ENCODE measurements around the gene CTNNA2.

The CTNNA2 gene

GRCh38 chr2:80311304-80311703, 798.5 kb downstream of the CTNNA2 start:
- Histone ChIP-seq H3K4me1 (no peaks in the 10 kb centered on the region), H3K79me2 (no peaks in the 10 kb centered on the region), H3K36me3 (ENCODE audit: control insufficient read depth, insufficient read depth, low read length) (no peaks in the 10 kb centered on the region), H3K27me3 (ENCODE audit: control insufficient read depth, insufficient read depth, low read length) (no peaks in the 10 kb centered on the region), H3K27ac (no peak overlapping the region), H3K4me3 (ENCODE audit: low read depth, low read length) (no peak overlapping the region), H3K4me2 (ENCODE audit: low read length) (no peak overlapping the region), H3K9ac (no peak overlapping the region), H3K9me3 (ENCODE audit: control insufficient read depth, low read length) (no peaks in the 10 kb centered on the region), H2AFZ (no peak overlapping the region)
- TF ChIP-seq, protein P1, sequence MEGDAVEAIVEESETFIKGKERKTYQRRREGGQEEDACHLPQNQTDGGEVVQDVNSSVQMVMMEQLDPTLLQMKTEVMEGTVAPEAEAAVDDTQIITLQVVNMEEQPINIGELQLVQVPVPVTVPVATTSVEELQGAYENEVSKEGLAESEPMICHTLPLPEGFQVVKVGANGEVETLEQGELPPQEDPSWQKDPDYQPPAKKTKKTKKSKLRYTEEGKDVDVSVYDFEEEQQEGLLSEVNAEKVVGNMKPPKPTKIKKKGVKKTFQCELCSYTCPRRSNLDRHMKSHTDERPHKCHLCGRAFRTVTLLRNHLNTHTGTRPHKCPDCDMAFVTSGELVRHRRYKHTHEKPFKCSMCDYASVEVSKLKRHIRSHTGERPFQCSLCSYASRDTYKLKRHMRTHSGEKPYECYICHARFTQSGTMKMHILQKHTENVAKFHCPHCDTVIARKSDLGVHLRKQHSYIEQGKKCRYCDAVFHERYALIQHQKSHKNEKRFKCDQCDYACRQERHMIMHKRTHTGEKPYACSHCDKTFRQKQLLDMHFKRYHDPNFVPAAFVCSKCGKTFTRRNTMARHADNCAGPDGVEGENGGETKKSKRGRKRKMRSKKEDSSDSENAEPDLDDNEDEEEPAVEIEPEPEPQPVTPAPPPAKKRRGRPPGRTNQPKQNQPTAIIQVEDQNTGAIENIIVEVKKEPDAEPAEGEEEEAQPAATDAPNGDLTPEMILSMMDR (IDR thresholded peaks at IDR 0.05) = no peak

DNA sequence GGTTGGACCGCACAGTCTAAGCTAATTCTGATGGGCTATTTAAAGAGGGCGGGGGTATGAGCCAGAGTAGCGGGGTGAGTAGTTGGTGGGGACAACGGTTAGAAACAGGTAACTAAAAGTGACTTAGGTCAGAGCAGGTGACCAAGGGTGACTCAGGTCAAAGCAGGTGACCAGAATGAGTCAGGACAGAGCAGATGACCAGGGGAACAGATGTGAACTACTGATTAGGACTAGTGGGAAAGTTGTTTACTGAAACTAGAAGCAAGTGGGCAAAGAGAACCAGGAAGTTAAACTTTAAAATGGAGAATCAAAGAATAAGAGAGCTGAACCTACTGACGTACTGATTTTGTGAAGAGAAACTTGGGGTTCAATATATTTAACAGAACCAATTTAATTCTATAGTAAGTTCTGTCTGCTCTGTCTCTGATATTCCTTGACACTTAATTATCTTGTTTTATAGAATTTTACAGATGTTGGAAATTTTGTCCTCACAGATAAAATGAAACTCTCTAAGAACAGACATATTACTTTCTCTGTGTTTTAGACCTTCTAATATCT, 799.5 kb downstream of the CTNNA2 start:
- TF ChIP-seq, protein P1 (IDR thresholded peaks at IDR 0.05) = no peak

DNA sequence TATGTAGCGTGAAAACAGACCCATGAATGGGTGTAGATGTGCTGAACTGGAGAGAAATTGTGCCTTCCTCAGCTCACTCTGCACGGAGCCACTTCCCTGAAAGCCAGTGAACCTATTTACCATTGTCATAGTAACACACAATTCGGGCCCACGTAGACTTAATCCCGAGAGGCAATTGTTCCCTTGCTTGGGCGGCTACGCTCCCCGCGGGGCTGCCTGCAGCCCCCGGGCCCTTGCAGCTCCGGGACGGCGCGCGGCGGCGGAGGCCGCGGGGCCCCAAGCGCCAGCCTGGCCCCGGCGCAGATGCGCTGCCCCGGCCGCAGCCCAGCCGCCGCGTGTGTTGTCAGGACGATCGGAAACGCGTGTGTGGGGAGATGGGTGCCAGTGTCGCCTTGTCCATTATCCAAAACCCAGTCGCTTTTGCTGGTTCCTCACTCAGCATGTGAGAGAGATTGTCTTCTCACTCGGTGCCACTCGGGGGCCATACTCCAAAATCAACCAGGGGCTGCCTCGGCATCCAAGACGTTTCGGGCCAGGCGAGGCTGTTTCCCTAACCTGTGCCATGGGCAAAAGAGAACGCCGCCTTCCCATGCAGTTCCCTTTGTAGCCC, 809.6 kb downstream of the CTNNA2 start:
- Histone ChIP-seq H2AFZ (no peak overlapping the region), H3K4me3 (ENCODE audit: low read depth, low read length) (no peak overlapping the region), H3K9me3 (ENCODE audit: control insufficient read depth, low read length) (no peaks in the 10 kb centered on the region), H3K4me2 (ENCODE audit: low read length) (peak overlapping the region; percentile 40), H3K27ac (no peak overlapping the region), H3K36me3 (ENCODE audit: control insufficient read depth, insufficient read depth, low read length) (no peaks in the 10 kb centered on the region), H3K9ac (no peak overlapping the region), H3K79me2 (no peaks in the 10 kb centered on the region), H3K4me1 (peaks cover 2% of the 10 kb centered on the region), H3K27me3 (ENCODE audit: control insufficient read depth, insufficient read depth, low read length) (no peaks in the 10 kb centered on the region)
- TF ChIP-seq, protein P1 (IDR thresholded peaks at IDR 0.05) = no peak

More for the DNA sequence above, 799.5 kb downstream of the CTNNA2 start:
- no peak overlapping the region for H3K27ac ChIP-seq
- H3K4me2 ChIP-seq (ENCODE audit: low read length) = no peak overlapping the region
- no peaks in the 10 kb centered on the region for H3K36me3 ChIP-seq (ENCODE audit: control insufficient read depth, insufficient read depth, low read length)
- no peak overlapping the region for H3K4me3 ChIP-seq (ENCODE audit: low read depth, low read length)
- no peaks in the 10 kb centered on the region for H3K27me3 ChIP-seq (ENCODE audit: control insufficient read depth, insufficient read depth, low read length)
- no peak overlapping the region for H2AFZ ChIP-seq
- H3K4me1 ChIP-seq = no peaks in the 10 kb centered on the region
- no peak overlapping the region for H3K9ac ChIP-seq
- no peaks in the 10 kb centered on the region for H3K79me2 ChIP-seq
- H3K9me3 ChIP-seq (ENCODE audit: control insufficient read depth, low read length) = no peaks in the 10 kb centered on the region

DNA sequence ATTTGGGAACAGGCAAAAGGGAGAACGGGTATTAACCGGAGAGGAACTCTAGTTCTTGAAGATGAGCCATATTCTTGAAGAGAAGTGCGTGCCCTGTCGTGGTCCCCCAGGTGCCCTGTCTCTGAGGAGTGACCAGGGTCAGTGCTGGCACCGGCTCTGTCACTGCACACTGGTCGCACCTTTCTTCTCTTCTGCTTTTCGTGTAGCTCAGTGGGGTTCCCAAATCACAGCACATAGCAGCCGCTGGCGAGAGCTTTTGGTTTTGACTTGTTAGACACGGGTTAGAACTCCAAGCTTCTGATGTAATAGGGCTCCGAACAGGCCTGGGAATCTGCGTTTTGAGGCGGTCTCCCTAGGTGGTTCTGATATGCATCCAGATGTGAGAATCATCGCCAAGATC, 810.1 kb downstream of the CTNNA2 start:
- Histone ChIP-seq H3K27me3 (ENCODE audit: control insufficient read depth, insufficient read depth, low read length) (no peaks in the 10 kb centered on the region), H2AFZ (no peak overlapping the region), H3K27ac (no peak overlapping the region), H3K4me2 (ENCODE audit: low read length) (no peak overlapping the region), H3K9ac (no peak overlapping the region), H3K4me3 (ENCODE audit: low read depth, low read length) (no peak overlapping the region), H3K9me3 (ENCODE audit: control insufficient read depth, low read length) (no peaks in the 10 kb centered on the region), H3K36me3 (ENCODE audit: control insufficient read depth, insufficient read depth, low read length) (no peaks in the 10 kb centered on the region), H3K4me1 (peaks cover 2% of the 10 kb centered on the region), H3K79me2 (no peaks in the 10 kb centered on the region)
- TF ChIP-seq, protein P1 (IDR thresholded peaks at IDR 0.05) = no peak

DNA sequence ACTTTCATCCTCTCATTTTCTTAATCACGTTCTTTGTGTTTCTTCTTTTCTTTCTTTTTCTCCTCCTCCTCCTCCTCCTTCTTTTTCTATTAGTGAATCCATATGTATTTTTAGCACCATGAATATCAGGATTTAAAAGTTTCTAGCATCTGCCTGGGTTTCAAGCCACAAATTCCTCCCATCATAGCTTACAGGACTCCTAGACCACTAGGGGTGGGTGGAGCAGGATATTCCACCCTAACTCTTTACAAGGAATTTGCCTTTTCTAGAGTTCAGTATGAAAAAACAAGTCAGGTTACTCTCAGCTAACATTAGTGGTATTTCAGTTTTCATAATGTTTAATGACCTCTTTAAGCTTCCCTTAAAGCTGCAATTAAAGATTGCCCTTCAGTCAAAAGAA, 810.8 kb downstream of the CTNNA2 start:
- Histone ChIP-seq H3K27ac (no peak overlapping the region), H3K4me2 (ENCODE audit: low read length) (no peak overlapping the region), H3K4me1 (peaks cover 2% of the 10 kb centered on the region), H3K79me2 (no peaks in the 10 kb centered on the region), H3K4me3 (ENCODE audit: low read depth, low read length) (no peak overlapping the region), H3K9me3 (ENCODE audit: control insufficient read depth, low read length) (no peaks in the 10 kb centered on the region), H3K36me3 (ENCODE audit: control insufficient read depth, insufficient read depth, low read length) (no peaks in the 10 kb centered on the region), H3K9ac (no peak overlapping the region), H2AFZ (no peak overlapping the region), H3K27me3 (ENCODE audit: control insufficient read depth, insufficient read depth, low read length) (no peaks in the 10 kb centered on the region)
- TF ChIP-seq, protein P1 (IDR thresholded peaks at IDR 0.05) = no peak

Data from parathyroid adenoma (tissue), 2 donors.